ENCODE results near the gene SALL3. TPM values are rescaled to one million over a fixed set of nuclear protein-coding genes. Genes with fewer than 3 reads are reported as not detected.

SALL3 gene
- total and polyA plus RNA-seq, 2 of the 4 experiments (the other 2 are of a cell fraction) = not detected

- Histone ChIP-seq H3K4ac (ENCODE audit: low read depth, low read length) (no peak overlapping the region), H2AK5ac (ENCODE audit: low read depth, low read length) (no peak overlapping the region), H3K9ac (ENCODE audit: low read depth, low read length) (no peak overlapping the region), H3K36me3 (ENCODE audit: control insufficient read depth, insufficient read depth, low read length) (no peaks in the 10 kb centered on the region), H2AFZ (replicated peaks; ENCODE audit: low read length, poor library complexity) (peak overlapping the region; percentile 21), H4K8ac (ENCODE audit: low read depth in 2 of 2, low read length in 2 of 2) (no peak overlapping the region), H3K4me3 (ENCODE audit: insufficient read depth, low read depth, low read length) (no peak overlapping the region), H4K91ac (ENCODE audit: insufficient read depth, low read depth, low read length) (no peak overlapping the region), H3K27ac (ENCODE audit: insufficient read depth, low read length) (no peak overlapping the region), H2BK120ac (ENCODE audit: low read depth, low read length) (no peak overlapping the region), H4K20me1 (ENCODE audit: insufficient read depth, low read length) (no peaks in the 10 kb centered on the region), H4K5ac (ENCODE audit: low read depth, low read length) (no peak overlapping the region), H3K4me2 (ENCODE audit: low read depth, low read length) (no peak overlapping the region), H2BK15ac (ENCODE audit: low read depth, low read length) (no peak overlapping the region), H3K14ac (replicated peaks; ENCODE audit: low read depth, low read length) (no peak overlapping the region), H3K23ac (ENCODE audit: low read depth, low read length) (no peak overlapping the region), H3K18ac (ENCODE audit: low read depth, low read length) (no peak overlapping the region), H2AK9ac (replicated peaks; ENCODE audit: low read depth, low read length, poor library complexity) (no peak overlapping the region), H3K9me1 (ENCODE audit: insufficient read depth, low read length) (no peaks in the 10 kb centered on the region), H3K27me3 (ENCODE audit: control insufficient read depth, insufficient read depth, low read length) (peaks cover 63% of the 10 kb centered on the region), H3K4me1 (ENCODE audit: control insufficient read depth, insufficient read depth, low read length) (no peaks in the 10 kb centered on the region), H3K56ac (ENCODE audit: extremely low read depth, insufficient read depth, low read length) (no peak overlapping the region), H3K79me1 (ENCODE audit: low read depth in 1 of 2, low read length in 2 of 2) (no peaks in the 10 kb centered on the region), H3K9me3 (ENCODE audit: control insufficient read depth, insufficient read depth, low read length) (peaks cover 6% of the 10 kb centered on the region; the same call in 1 of the 2 replicates), H2BK20ac (ENCODE audit: low read depth, low read length) (no peak overlapping the region), H2BK5ac (ENCODE audit: low read depth, low read length, poor library complexity, severe bottlenecking) (no peak overlapping the region)
- ChIA-PET CTCF (no interaction called here), POLR2A (ENCODE audit: unreplicated experiment) (interaction anchor here (0.7 kb wide), 1 partner anchor 265 kb away, joined by 8 read pairs; no protein-coding TSS in a partner anchor)
- 5% methylated on average over 24 of the region's 51 CpGs; no CpG with 5 or more reads in 1 of the 2 experiments for WGBS, 2 experiments (ENCODE audit: extremely low coverage in 2 of 2, insufficient read length in 1 of 2)
- no peak for DNase-seq
- ATAC-seq (ENCODE audit: low read depth) = no peak
- in situ Hi-C loops (cut with MboI; ENCODE audit: low sequenced_read_pairs) = no loop called here
- no TSS peak for BruUV-seq (replicated peaks)
- intact Hi-C loops (cut with micrococcal nuclease) = no loop called here
- dilution Hi-C loops (cut with HindIII; ENCODE audit: low sequenced_read_pairs, unreplicated experiment) = no loop called here
- TF ChIP-seq MXI1 (IDR thresholded peaks at IDR 0.05; ENCODE audit: borderline replicate concordance, low read depth, low read length) = no peak
- TF ChIP-seq BHLHE40 (IDR thresholded peaks at IDR 0.05; ENCODE audit: low read depth, low read length) = no peak
- no peak for TF ChIP-seq FOS (IDR thresholded peaks at IDR 0.05; ENCODE audit: low read depth, low read length)
- TF ChIP-seq RCOR1 (IDR thresholded peaks at IDR 0.05; ENCODE audit: insufficient replicate concordance, low read length) = no peak
- TF ChIP-seq RFX5 (IDR thresholded peaks at IDR 0.05; ENCODE audit: low read depth, low read length) = no peak
- no peak for TF ChIP-seq CTCF (conservative IDR thresholded peaks at IDR 0.05; ENCODE audit: low read depth, low read length)
- TF ChIP-seq MAFK (IDR thresholded peaks at IDR 0.05; ENCODE audit: low read depth, low read length) = no peak
- no peak for TF ChIP-seq SMC3 (IDR thresholded peaks at IDR 0.05; ENCODE audit: low read depth, low read length)
- TF ChIP-seq POLR2A (IDR thresholded peaks at IDR 0.05; ENCODE audit: low read depth, low read length) = no peak
- no peak for TF ChIP-seq RAD21 (IDR thresholded peaks at IDR 0.05; ENCODE audit: low read length)
- TF ChIP-seq USF2 (IDR thresholded peaks at IDR 0.05; ENCODE audit: low read depth, low read length) = no peak
- TF ChIP-seq NFE2L2 (IDR thresholded peaks at IDR 0.05; ENCODE audit: low read depth, low read length) = no peak
- no peak for TF ChIP-seq CEBPB (IDR thresholded peaks at IDR 0.05; ENCODE audit: low read depth, low read length)
- no peak for TF ChIP-seq ELK1 (IDR thresholded peaks at IDR 0.05; ENCODE audit: borderline replicate concordance, low read depth, low read length)
- TF ChIP-seq MAZ (IDR thresholded peaks at IDR 0.05; ENCODE audit: borderline replicate concordance, low read depth, low read length) = no peak
Measured at GRCh38 chr18:78976765-78977636, 2.6 kb upstream of the SALL3 start.
